IMR-90 (cell line): ENCODE results near the gene CDK11A. TPM values are rescaled to one million over a fixed set of nuclear protein-coding genes. Genes with fewer than 3 reads are reported as not detected.

ENCODE experiments used
- ATAC-seq: fragments of 200-7000 bp; cut with Tn5 transposase; 2 replicates; pipeline ENCODE4 v1.9.1; 2020; ENCODE audit warnings: low read depth, mild to moderate bottlenecking, moderate library complexity
- BruUV-seq: library from RNA; stranded (reverse); fragments of 400-500 nt; replicated peaks from 2 replicates; lab custom pipeline; 2021; lab: Mats Ljungman, UMichigan
- CTCF ChIA-PET: fragments of 300-600 bp; formaldehyde crosslinking; extraction: SDS; loops from one replicate; lab custom pipeline; 2021; ENCODE audit warnings: antibody characterized with exemption; lab: Yijun Ruan, JAX
- POLR2A ChIA-PET: fragments of 300-600 bp; sonication (Branson Sonifier 250); formaldehyde crosslinking; loops from one replicate; lab custom pipeline; 2022; ENCODE audit warnings: antibody characterized with exemption; ENCODE audit not compliant: unreplicated experiment; lab: Charles Lee
- DNase-seq: peaks from one replicate; pipeline ENCODE4 v3.0.0; 2013
- H2AFZ ChIP-seq: replicated peaks from 2 replicates; pipeline ENCODE3; 2013; ENCODE audit warnings: low read length, mild to moderate bottlenecking; ENCODE audit not compliant: poor library complexity
- H2AK5ac ChIP-seq: 2 replicates; pipeline ENCODE4 v1.6.1; 2013; ENCODE audit warnings: low read depth, low read length, inconsistent platforms
- H2AK9ac ChIP-seq: replicated peaks from 2 replicates; pipeline ENCODE3; 2013; ENCODE audit warnings: mild to moderate bottlenecking, low read depth, low read length, moderate library complexity; ENCODE audit not compliant: poor library complexity
- H2BK120ac ChIP-seq: 2 replicates; pipeline ENCODE4 v1.6.1; 2013; ENCODE audit warnings: low read depth, low read length, inconsistent platforms
- H2BK15ac ChIP-seq: 3 replicates; pipeline ENCODE4 v1.6.1; 2013; ENCODE audit warnings: low read depth, low read length, inconsistent platforms
- H2BK20ac ChIP-seq: 2 replicates; pipeline ENCODE4 v1.6.1; 2013; ENCODE audit warnings: low read depth, mild to moderate bottlenecking, inconsistent platforms, low read length, moderate library complexity
- H2BK5ac ChIP-seq: 2 replicates; pipeline ENCODE4 v1.6.1; 2013; ENCODE audit warnings: mild to moderate bottlenecking, low read depth, low read length, inconsistent platforms; ENCODE audit not compliant: poor library complexity, severe bottlenecking
- H3K14ac ChIP-seq: replicated peaks from 2 replicates; pipeline ENCODE4 v1.6.1; 2013; ENCODE audit warnings: low read depth, low read length, inconsistent platforms
- H3K18ac ChIP-seq: 2 replicates; pipeline ENCODE4 v1.6.1; 2013; ENCODE audit warnings: low read depth, low read length, control low read depth
- H3K23ac ChIP-seq: 2 replicates; pipeline ENCODE4 v1.6.1; 2013; ENCODE audit warnings: low read depth, low read length, inconsistent platforms
- H3K27ac ChIP-seq: 2 replicates; pipeline ENCODE4 v1.5.1; 2013; ENCODE audit warnings: mild to moderate bottlenecking, control low read depth, low read length; ENCODE audit not compliant: insufficient read depth
- H3K27me3 ChIP-seq: 2 replicates; pipeline ENCODE4 v1.6.1; 2013; ENCODE audit warnings: low read length; ENCODE audit not compliant: control insufficient read depth, insufficient read depth
- H3K36me3 ChIP-seq: 2 replicates; pipeline ENCODE4 v1.6.1; 2013; ENCODE audit warnings: low read length, mixed read lengths; ENCODE audit not compliant: control insufficient read depth, insufficient read depth
- H3K4ac ChIP-seq: 2 replicates; pipeline ENCODE4 v1.6.1; 2013; ENCODE audit warnings: low read depth, low read length, inconsistent platforms
- H3K4me1 ChIP-seq: 2 replicates; pipeline ENCODE4 v1.6.1; 2013; ENCODE audit warnings: low read length, mixed read lengths; ENCODE audit not compliant: control insufficient read depth, insufficient read depth
- H3K4me2 ChIP-seq: 2 replicates; pipeline ENCODE4 v1.6.1; 2013; ENCODE audit warnings: low read depth, mild to moderate bottlenecking, control low read depth, low read length, moderate library complexity
- H3K4me3 ChIP-seq: 2 replicates; pipeline ENCODE4 v1.5.1; 2013; ENCODE audit warnings: low read depth, mild to moderate bottlenecking, control low read depth, low read length, moderate library complexity; ENCODE audit not compliant: insufficient read depth
- H3K56ac ChIP-seq: 2 replicates; pipeline ENCODE4 v1.6.1; 2013; ENCODE audit warnings: low read length, inconsistent platforms; ENCODE audit not compliant: insufficient read depth; ENCODE audit errors: extremely low read depth
- H3K79me1 ChIP-seq, 2 experiments: 2 replicates each; pipeline ENCODE4 v1.6.1; 2013; ENCODE audit warnings: low read length in 2 of 2, inconsistent platforms in 1 of 2, low read depth in 1 of 2
- H3K9ac ChIP-seq: 2 replicates; pipeline ENCODE4 v1.6.1; 2013; ENCODE audit warnings: low read depth, low read length, control low read depth
- H3K9me1 ChIP-seq: 2 replicates; pipeline ENCODE4 v1.6.1; 2013; ENCODE audit warnings: low read length, inconsistent platforms; ENCODE audit not compliant: insufficient read depth
- H3K9me3 ChIP-seq: 2 replicates; pipeline ENCODE4 v1.6.1; 2013; ENCODE audit warnings: low read length; ENCODE audit not compliant: control insufficient read depth, insufficient read depth
- H4K20me1 ChIP-seq: 2 replicates; pipeline ENCODE4 v1.6.1; 2013; ENCODE audit warnings: low read length, inconsistent platforms; ENCODE audit not compliant: insufficient read depth
- H4K5ac ChIP-seq: 2 replicates; pipeline ENCODE4 v1.6.1; 2013; ENCODE audit warnings: mild to moderate bottlenecking, low read depth, low read length, control low read depth
- H4K8ac ChIP-seq, 2 experiments: 2 replicates each; pipeline ENCODE4 v1.6.1; 2013; ENCODE audit warnings: low read depth in 2 of 2, low read length in 2 of 2, control low read depth in 1 of 2, inconsistent platforms in 1 of 2
- H4K91ac ChIP-seq: 2 replicates; pipeline ENCODE4 v1.6.1; 2013; ENCODE audit warnings: low read depth, low read length, inconsistent platforms; ENCODE audit not compliant: insufficient read depth
- BHLHE40 ChIP-seq: fragments of 150-350 bp; IDR thresholded peaks from 2 replicates; pipeline ENCODE4 v1.6.1; 2016; ENCODE audit warnings: mild to moderate bottlenecking, low read depth, low read length
- CEBPB ChIP-seq: IDR thresholded peaks from 2 replicates; pipeline ENCODE4 v1.6.1; 2012; ENCODE audit warnings: low read depth, low read length, improper control_type of control experiment
- CHD1 ChIP-seq: IDR thresholded peaks from 2 replicates; pipeline ENCODE4 v1.6.1; 2012; ENCODE audit warnings: low read depth, low read length, improper control_type of control experiment
- CTCF ChIP-seq: conservative IDR thresholded peaks from 2 replicates; pipeline ENCODE4 v1.5.1; 2012; ENCODE audit warnings: mild to moderate bottlenecking, low read depth, low read length, improper control_type of control experiment
- FOS ChIP-seq: fragments of 150-350 bp; IDR thresholded peaks from 2 replicates; pipeline ENCODE4 v1.6.1; 2016; ENCODE audit warnings: low read depth, low read length
- MAFK ChIP-seq: IDR thresholded peaks from 2 replicates; pipeline ENCODE4 v1.6.1; 2012; ENCODE audit warnings: low read depth, low read length, improper control_type of control experiment
- MAZ ChIP-seq: IDR thresholded peaks from 2 replicates; pipeline ENCODE4 v1.6.1; 2012; ENCODE audit warnings: low read depth, mild to moderate bottlenecking, low read length, improper control_type of control experiment, moderate library complexity, borderline replicate concordance
- MXI1 ChIP-seq: IDR thresholded peaks from 2 replicates; pipeline ENCODE4 v1.6.1; 2012; ENCODE audit warnings: low read depth, mild to moderate bottlenecking, low read length, moderate library complexity, borderline replicate concordance
- POLR2A ChIP-seq: IDR thresholded peaks from 2 replicates; pipeline ENCODE4 v1.6.1; 2012; ENCODE audit warnings: mild to moderate bottlenecking, low read depth, low read length
- RAD21 ChIP-seq: IDR thresholded peaks from 2 replicates; pipeline ENCODE4 v1.6.1; 2012; ENCODE audit warnings: low read length, improper control_type of control experiment
- RCOR1 ChIP-seq: IDR thresholded peaks from 2 replicates; pipeline ENCODE4 v1.6.1; 2012; ENCODE audit warnings: mild to moderate bottlenecking, low read length, improper control_type of control experiment; ENCODE audit not compliant: insufficient replicate concordance
- RFX5 ChIP-seq: IDR thresholded peaks from 2 replicates; pipeline ENCODE4 v1.8.0; 2012; ENCODE audit warnings: low read depth, mild to moderate bottlenecking, low read length, moderate library complexity
- SMC3 ChIP-seq: fragments of 150-350 bp; IDR thresholded peaks from 2 replicates; pipeline ENCODE4 v1.6.1; 2016; ENCODE audit warnings: low read depth, mild to moderate bottlenecking, antibody characterized with exemption, low read length, moderate library complexity
- USF2 ChIP-seq: fragments of 150-350 bp; IDR thresholded peaks from 2 replicates; pipeline ENCODE4 v1.6.1; 2017; ENCODE audit warnings: mild to moderate bottlenecking, antibody characterized with exemption, low read length, low read depth
- WGBS, 2 experiments: methylation state at CpG; one replicate each; pipeline versions ENCODE4 v1.1.5 to v1.1.7; 2013; ENCODE audit warnings: missing lambda C conversion rate in 2 of 2; ENCODE audit not compliant: insufficient read length in 1 of 2; ENCODE audit errors: extremely low coverage in 2 of 2; 5-methylcytosine and 5-hydroxymethylcytosine counted together
- dilution Hi-C: fragments of 300-500 bp; cut with HindIII; formaldehyde crosslinking; loops from one replicate; pipeline ENCODE4 v1.14.3; 2018; ENCODE audit warnings: low sequenced_read_pairs; ENCODE audit not compliant: unreplicated experiment
- in situ Hi-C: fragments of 300-500 bp; cut with MboI; formaldehyde crosslinking; loops from 3 replicates; pipeline ENCODE4 v1.14.3; 2019; ENCODE audit warnings: low sequenced_read_pairs, inconsistent platforms, mixed read lengths
- intact Hi-C: fragments of 100-400 bp; cut with micrococcal nuclease; formaldehyde crosslinking; loops from 2 replicates; pipeline ENCODE4 v1.10.0; 2022
- polyA plus RNA-seq, 3 experiments: library from polyadenylated mRNA; depleted of rRNA; stranded (reverse); fragments of >200 nt; gene quantifications; 2 replicates each; pipeline ENCODE4 v1.2.3, GENCODE V29; 2012; ENCODE audit warnings: low replicate concordance in 1 of 3
- total RNA-seq: library from RNA; depleted of rRNA; stranded (reverse); fragments of >200 nt; gene quantifications from 2 replicates; pipeline ENCODE4 v1.2.3, GENCODE V29; 2012
- TF ChIP-seq, protein P1 (sequence below): fragments of 150-350 bp; IDR thresholded peaks from 2 replicates; pipeline ENCODE4 v1.6.1; 2016; ENCODE audit warnings: low read depth, mild to moderate bottlenecking, low read length, moderate library complexity, borderline replicate concordance

The CDK11A gene
- total and polyA plus RNA-seq, 2 of the 4 experiments (the other 2 are of a cell fraction), result 1.8 to 20.0 TPM

GRCh38 chr1:1757422-1758058 lies 33.4 kb upstream of the CDK11A start:
- no peak overlapping the region for H3K4me3 ChIP-seq
- H3K18ac ChIP-seq, result no peak overlapping the region
- TF ChIP-seq FOS, result no peak
- no peak for TF ChIP-seq BHLHE40
- TF ChIP-seq SMC3, result no peak
- no peak for TF ChIP-seq MAFK
- no peak for TF ChIP-seq RAD21
- TF ChIP-seq RFX5, result no peak
- TF ChIP-seq MXI1, result no peak
- no peak for TF ChIP-seq USF2
- no peak for TF ChIP-seq POLR2A
- TF ChIP-seq CHD1, result no peak
- TF ChIP-seq, protein P1, sequence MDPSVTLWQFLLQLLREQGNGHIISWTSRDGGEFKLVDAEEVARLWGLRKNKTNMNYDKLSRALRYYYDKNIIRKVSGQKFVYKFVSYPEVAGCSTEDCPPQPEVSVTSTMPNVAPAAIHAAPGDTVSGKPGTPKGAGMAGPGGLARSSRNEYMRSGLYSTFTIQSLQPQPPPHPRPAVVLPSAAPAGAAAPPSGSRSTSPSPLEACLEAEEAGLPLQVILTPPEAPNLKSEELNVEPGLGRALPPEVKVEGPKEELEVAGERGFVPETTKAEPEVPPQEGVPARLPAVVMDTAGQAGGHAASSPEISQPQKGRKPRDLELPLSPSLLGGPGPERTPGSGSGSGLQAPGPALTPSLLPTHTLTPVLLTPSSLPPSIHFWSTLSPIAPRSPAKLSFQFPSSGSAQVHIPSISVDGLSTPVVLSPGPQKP, result no peak
- no peak for TF ChIP-seq RCOR1
- TF ChIP-seq CEBPB, result no peak
- no peak for TF ChIP-seq MAZ
- TF ChIP-seq CTCF, result no peak
- no peaks in the 10 kb centered on the region; the same call in 1 of the 2 replicates for H3K9me1 ChIP-seq
- ATAC-seq (no peak), DNase-seq (no peak)
- ChIA-PET CTCF (no interaction called here), POLR2A (no interaction called here)
- no peaks in the 10 kb centered on the region for H3K27me3 ChIP-seq
- no peak overlapping the region for H4K5ac ChIP-seq
- in situ Hi-C loops (no loop called here), intact Hi-C loops (no loop called here), dilution Hi-C loops (no loop called here)
- no peak overlapping the region for H2BK120ac ChIP-seq
- H3K9ac ChIP-seq, result no peak overlapping the region
- H4K91ac ChIP-seq, result no peak overlapping the region
- 92% methylated on average over 15 of the region's 25 CpGs; no CpG with 5 or more reads in 1 of the 2 experiments for WGBS, 2 experiments
- no peak overlapping the region for H2AK9ac ChIP-seq
- H2BK20ac ChIP-seq, result no peak overlapping the region
- no peak overlapping the region for H3K23ac ChIP-seq
- no peak overlapping the region for H3K4ac ChIP-seq
- H3K9me3 ChIP-seq, result no peaks in the 10 kb centered on the region
- no peak overlapping the region for H2AK5ac ChIP-seq
- H2AFZ ChIP-seq, result no peak overlapping the region
- no peak overlapping the region for H3K14ac ChIP-seq
- no peak overlapping the region for H4K8ac ChIP-seq
- no peak overlapping the region for H2BK5ac ChIP-seq
- no peak overlapping the region for H3K27ac ChIP-seq
- H3K4me2 ChIP-seq, result no peak overlapping the region
- H3K36me3 ChIP-seq, result peaks cover 66% of the 10 kb centered on the region
- no peaks in the 10 kb centered on the region for H3K4me1 ChIP-seq
- no TSS peak for BruUV-seq
- peaks cover 13% of the 10 kb centered on the region; the same call in 1 of the 2 replicates for H4K20me1 ChIP-seq
- H3K56ac ChIP-seq, result no peak overlapping the region
- no peak overlapping the region for H2BK15ac ChIP-seq
- H3K79me1 ChIP-seq, result peaks cover 5 to 25% of the 10 kb centered on the region in 2 experiments; a peak in 3 of 4 replicates
